CD4-positive, alpha-beta T cell treated with Interleukin-21 for 1 hour (primary cell): ENCODE results near the gene FBN1.

ENCODE experiments used
- DNase-seq: peaks from one replicate; pipeline ENCODE4 v3.0.0-alpha.2; 2020

FBN1 gene

GRCh38 chr15:48645558-48646330 is at the start of gene FBN1:
Gene FBN1 (minus strand): TSS chr15:48645709. CDS start chr15:48644769, 940 bp downstream.
- DNase-seq: no peak

GRCh38 chr15:48693484-48693883 is 48.0 kb upstream of the FBN1 start:
- no peak for DNase-seq

- no peak for DNase-seq
Observed at GRCh38 chr15:48688493-48688892, 43.0 kb upstream of the FBN1 start.

- DNase-seq: no peak
Observed at GRCh38 chr15:48683991-48684765, 38.7 kb upstream of the FBN1 start.

GRCh38 chr15:48682942-48683651 is 37.6 kb upstream of the FBN1 start:
- no peak for DNase-seq

- DNase-seq: no peak
Observed at GRCh38 chr15:48681353-48681752, 35.8 kb upstream of the FBN1 start.

GRCh38 chr15:48680841-48681240 is 35.3 kb upstream of the FBN1 start:
- DNase-seq: no peak

- no peak for DNase-seq
Observed at GRCh38 chr15:48679952-48680351, 34.4 kb upstream of the FBN1 start.

- DNase-seq: no peak
Observed at GRCh38 chr15:48678851-48679250, 33.3 kb upstream of the FBN1 start.

GRCh38 chr15:48677821-48678220 is 32.3 kb upstream of the FBN1 start:
- no peak for DNase-seq

GRCh38 chr15:48675436-48675835 is 29.9 kb upstream of the FBN1 start:
- DNase-seq: no peak

GRCh38 chr15:48674876-48675275 is 29.4 kb upstream of the FBN1 start:
- DNase-seq: no peak

- no peak for DNase-seq
Observed at GRCh38 chr15:48672206-48672605, 26.7 kb upstream of the FBN1 start.

GRCh38 chr15:48671103-48672022 is 25.9 kb upstream of the FBN1 start:
- no peak for DNase-seq

GRCh38 chr15:48667701-48668100 is 22.2 kb upstream of the FBN1 start:
- DNase-seq: no peak

GRCh38 chr15:48664436-48664835 is 18.9 kb upstream of the FBN1 start:
- DNase-seq: no peak

- no peak for DNase-seq
Observed at GRCh38 chr15:48657950-48658591, 12.6 kb upstream of the FBN1 start.

- DNase-seq: no peak
Observed at GRCh38 chr15:48654801-48655200, 9.3 kb upstream of the FBN1 start.

GRCh38 chr15:48653913-48654670 is 8.6 kb upstream of the FBN1 start:
- DNase-seq: no peak

GRCh38 chr15:48653216-48653615 is 7.7 kb upstream of the FBN1 start:
- DNase-seq: no peak

GRCh38 chr15:48652510-48653076 is 7.1 kb upstream of the FBN1 start:
- no peak for DNase-seq
